ENCODE data around the gene CALR.
A peak's percentile ranks its signal among the peaks of the same experiment; 100 is the strongest.

Gene CALR

DNA sequence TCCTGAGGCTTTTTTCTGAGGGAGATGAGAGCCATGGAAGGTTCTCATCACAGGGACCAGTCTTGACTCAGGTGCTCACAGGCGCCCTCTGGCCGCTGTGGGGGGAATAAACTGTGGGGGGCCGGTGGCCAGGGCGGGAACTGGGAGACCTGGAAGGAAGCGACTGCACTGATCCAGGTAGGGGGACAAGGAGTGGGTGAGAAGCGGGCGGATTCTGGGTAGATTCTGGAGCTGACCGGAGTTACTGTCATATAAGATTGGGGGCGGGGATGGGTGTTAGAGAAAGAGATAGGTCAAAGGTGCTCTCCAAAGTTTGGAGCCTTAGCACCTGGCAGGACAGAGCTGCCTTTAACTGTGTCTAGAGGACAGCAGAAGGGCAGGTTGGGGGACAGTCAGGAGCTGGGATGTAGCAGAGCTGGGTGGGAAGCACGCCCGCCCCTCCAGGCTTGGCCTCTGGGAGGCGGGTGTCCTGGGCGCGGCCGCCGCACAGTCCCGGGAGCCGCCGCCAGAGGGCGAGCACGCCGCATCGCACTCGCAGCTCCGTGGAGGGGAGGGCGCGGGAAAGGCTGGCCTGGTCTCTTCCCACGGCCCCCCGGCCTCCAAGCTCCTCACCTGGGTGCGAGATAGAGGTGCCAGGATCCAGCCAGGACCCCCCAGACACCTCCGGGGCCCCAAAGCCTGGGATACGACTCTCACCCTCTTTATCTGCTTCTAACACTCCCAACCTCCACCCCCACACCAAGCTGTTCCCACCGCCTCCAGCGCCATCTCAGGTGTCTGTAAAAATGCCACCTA is 26.8 kb downstream of the CALR start:
- peak overlapping the region; percentile 40 for H3K4me3 ChIP-seq (ENCODE audit: low read depth, low read length)
- POLR2A ChIA-PET: interaction anchor here (0.6 to 1.5 kb wide), 14 partner anchors 9 to 221 kb away, joined by 3 to 7 read pairs (median 4); partner anchors contain the start of genes CALR, FARSA, NACC1 and RAD23A
- H3K27ac ChIP-seq (ENCODE audit: extremely low read depth, low read depth, low read length): peak overlapping the region; percentile 60; the same call in 1 of the 2 replicates
- H3K4me1 ChIP-seq (ENCODE audit: control insufficient read depth, insufficient read depth, low read length): no peaks in the 10 kb centered on the region
- no peaks in the 10 kb centered on the region for H3K36me3 ChIP-seq (ENCODE audit: control insufficient read depth in 2 of 2, insufficient read depth in 1 of 2, low read length in 2 of 2)
- H3K9me3 ChIP-seq (ENCODE audit: control insufficient read depth, insufficient read depth, low read depth, low read length): no peaks in the 10 kb centered on the region
- CTCF ChIA-PET: interaction anchor here (0.6 to 3.5 kb wide), 94 partner anchors 8 to 1597 kb away, joined by 3 to 71 read pairs (median 4); partner anchors contain the start of genes CALR, DNASE2, FARSA and GADD45GIP1
- TF ChIP-seq, protein P1, sequence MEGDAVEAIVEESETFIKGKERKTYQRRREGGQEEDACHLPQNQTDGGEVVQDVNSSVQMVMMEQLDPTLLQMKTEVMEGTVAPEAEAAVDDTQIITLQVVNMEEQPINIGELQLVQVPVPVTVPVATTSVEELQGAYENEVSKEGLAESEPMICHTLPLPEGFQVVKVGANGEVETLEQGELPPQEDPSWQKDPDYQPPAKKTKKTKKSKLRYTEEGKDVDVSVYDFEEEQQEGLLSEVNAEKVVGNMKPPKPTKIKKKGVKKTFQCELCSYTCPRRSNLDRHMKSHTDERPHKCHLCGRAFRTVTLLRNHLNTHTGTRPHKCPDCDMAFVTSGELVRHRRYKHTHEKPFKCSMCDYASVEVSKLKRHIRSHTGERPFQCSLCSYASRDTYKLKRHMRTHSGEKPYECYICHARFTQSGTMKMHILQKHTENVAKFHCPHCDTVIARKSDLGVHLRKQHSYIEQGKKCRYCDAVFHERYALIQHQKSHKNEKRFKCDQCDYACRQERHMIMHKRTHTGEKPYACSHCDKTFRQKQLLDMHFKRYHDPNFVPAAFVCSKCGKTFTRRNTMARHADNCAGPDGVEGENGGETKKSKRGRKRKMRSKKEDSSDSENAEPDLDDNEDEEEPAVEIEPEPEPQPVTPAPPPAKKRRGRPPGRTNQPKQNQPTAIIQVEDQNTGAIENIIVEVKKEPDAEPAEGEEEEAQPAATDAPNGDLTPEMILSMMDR (tag by site-specific recombination; IDR thresholded peaks at IDR 0.05): peak; percentile 100
- TF ChIP-seq ZNF157 (tag by site-specific recombination; IDR thresholded peaks at IDR 0.05) (no peak), ZNF140 (tag by site-specific recombination; IDR thresholded peaks at IDR 0.05) (no peak), GFI1B (tag by site-specific recombination; IDR thresholded peaks at IDR 0.05) (no peak), ZNF843 (tag by site-specific recombination; IDR thresholded peaks at IDR 0.05) (peak; percentile 52), ZNF121 (tag by site-specific recombination; IDR thresholded peaks at IDR 0.05) (no peak), REPIN1 (tag by site-specific recombination; IDR thresholded peaks at IDR 0.05; ENCODE audit: low read depth) (0 out of 2 replicates have a peak, but pooled peaks have one; percentile 27), ZNF560 (tag by site-specific recombination; IDR thresholded peaks at IDR 0.05; ENCODE audit: borderline replicate concordance) (no peak), ZNF530 (tag by site-specific recombination; IDR thresholded peaks at IDR 0.05; ENCODE audit: low read depth) (no peak), ZNF221 (tag by site-specific recombination; IDR thresholded peaks at IDR 0.05; ENCODE audit: borderline replicate concordance) (no peak), HOXC10 (CRISPR knock-in tag; IDR thresholded peaks at IDR 0.05) (no peak), ZNF792 (tag by site-specific recombination; IDR thresholded peaks at IDR 0.05) (no peak), ZNF324 (tag by site-specific recombination; IDR thresholded peaks at IDR 0.05) (peak; percentile 71), BCL11A (tag by site-specific recombination; IDR thresholded peaks at IDR 0.05; ENCODE audit: low read depth) (no peak), ZNF48 (tag by site-specific recombination; IDR thresholded peaks at IDR 0.05) (no peak), ZBTB17 (tag by site-specific recombination; IDR thresholded peaks at IDR 0.05) (peak; percentile 66), ZNF266 (tag by site-specific recombination; IDR thresholded peaks at IDR 0.05; ENCODE audit: low read depth) (no peak), ZNF175 (tag by site-specific recombination; IDR thresholded peaks at IDR 0.05) (no peak), KLF1 (tag by site-specific recombination; IDR thresholded peaks at IDR 0.05) (peak; percentile 85), ZNF626 (tag by site-specific recombination; IDR thresholded peaks at IDR 0.05) (no peak), ZNF776 (tag by site-specific recombination; IDR thresholded peaks at IDR 0.05; ENCODE audit: borderline replicate concordance) (no peak), ZBTB8A (tag by site-specific recombination; IDR thresholded peaks at IDR 0.05) (peak; percentile 65), TRIM28 (IDR thresholded peaks at IDR 0.05; ENCODE audit: borderline replicate concordance, low read length) (no peak)
- TF ChIP-seq, protein P2, sequence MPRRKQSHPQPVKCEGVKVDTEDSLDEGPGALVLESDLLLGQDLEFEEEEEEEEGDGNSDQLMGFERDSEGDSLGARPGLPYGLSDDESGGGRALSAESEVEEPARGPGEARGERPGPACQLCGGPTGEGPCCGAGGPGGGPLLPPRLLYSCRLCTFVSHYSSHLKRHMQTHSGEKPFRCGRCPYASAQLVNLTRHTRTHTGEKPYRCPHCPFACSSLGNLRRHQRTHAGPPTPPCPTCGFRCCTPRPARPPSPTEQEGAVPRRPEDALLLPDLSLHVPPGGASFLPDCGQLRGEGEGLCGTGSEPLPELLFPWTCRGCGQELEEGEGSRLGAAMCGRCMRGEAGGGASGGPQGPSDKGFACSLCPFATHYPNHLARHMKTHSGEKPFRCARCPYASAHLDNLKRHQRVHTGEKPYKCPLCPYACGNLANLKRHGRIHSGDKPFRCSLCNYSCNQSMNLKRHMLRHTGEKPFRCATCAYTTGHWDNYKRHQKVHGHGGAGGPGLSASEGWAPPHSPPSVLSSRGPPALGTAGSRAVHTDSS (tag by site-specific recombination; IDR thresholded peaks at IDR 0.05): no peak
- TF ChIP-seq, protein P3, sequence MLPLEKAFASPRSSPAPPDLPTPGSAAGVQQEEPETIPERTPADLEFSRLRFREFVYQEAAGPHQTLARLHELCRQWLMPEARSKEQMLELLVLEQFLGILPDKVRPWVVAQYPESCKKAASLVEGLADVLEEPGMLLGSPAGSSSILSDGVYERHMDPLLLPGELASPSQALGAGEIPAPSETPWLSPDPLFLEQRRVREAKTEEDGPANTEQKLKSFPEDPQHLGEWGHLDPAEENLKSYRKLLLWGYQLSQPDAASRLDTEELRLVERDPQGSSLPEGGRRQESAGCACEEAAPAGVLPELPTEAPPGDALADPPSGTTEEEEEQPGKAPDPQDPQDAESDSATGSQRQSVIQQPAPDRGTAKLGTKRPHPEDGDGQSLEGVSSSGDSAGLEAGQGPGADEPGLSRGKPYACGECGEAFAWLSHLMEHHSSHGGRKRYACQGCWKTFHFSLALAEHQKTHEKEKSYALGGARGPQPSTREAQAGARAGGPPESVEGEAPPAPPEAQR (tag by site-specific recombination; IDR thresholded peaks at IDR 0.05): no peak
- TF ChIP-seq, protein P4, sequence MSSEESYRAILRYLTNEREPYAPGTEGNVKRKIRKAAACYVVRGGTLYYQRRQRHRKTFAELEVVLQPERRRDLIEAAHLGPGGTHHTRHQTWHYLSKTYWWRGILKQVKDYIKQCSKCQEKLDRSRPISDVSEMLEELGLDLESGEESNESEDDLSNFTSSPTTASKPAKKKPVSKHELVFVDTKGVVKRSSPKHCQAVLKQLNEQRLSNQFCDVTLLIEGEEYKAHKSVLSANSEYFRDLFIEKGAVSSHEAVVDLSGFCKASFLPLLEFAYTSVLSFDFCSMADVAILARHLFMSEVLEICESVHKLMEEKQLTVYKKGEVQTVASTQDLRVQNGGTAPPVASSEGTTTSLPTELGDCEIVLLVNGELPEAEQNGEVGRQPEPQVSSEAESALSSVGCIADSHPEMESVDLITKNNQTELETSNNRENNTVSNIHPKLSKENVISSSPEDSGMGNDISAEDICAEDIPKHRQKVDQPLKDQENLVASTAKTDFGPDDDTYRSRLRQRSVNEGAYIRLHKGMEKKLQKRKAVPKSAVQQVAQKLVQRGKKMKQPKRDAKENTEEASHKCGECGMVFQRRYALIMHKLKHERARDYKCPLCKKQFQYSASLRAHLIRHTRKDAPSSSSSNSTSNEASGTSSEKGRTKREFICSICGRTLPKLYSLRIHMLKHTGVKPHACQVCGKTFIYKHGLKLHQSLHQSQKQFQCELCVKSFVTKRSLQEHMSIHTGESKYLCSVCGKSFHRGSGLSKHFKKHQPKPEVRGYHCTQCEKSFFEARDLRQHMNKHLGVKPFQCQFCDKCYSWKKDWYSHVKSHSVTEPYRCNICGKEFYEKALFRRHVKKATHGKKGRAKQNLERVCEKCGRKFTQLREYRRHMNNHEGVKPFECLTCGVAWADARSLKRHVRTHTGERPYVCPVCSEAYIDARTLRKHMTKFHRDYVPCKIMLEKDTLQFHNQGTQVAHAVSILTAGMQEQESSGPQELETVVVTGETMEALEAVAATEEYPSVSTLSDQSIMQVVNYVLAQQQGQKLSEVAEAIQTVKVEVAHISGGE (tag by site-specific recombination; conservative IDR thresholded peaks at IDR 0.05; ENCODE audit: low read depth): 0 out of 2 replicates have a peak, but pooled peaks have one; percentile 5
- TF ChIP-seq, protein P5, sequence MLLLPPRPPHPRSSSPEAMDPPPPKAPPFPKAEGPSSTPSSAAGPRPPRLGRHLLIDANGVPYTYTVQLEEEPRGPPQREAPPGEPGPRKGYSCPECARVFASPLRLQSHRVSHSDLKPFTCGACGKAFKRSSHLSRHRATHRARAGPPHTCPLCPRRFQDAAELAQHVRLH (tag by site-specific recombination; IDR thresholded peaks at IDR 0.05): no peak
- TF ChIP-seq, protein P6, sequence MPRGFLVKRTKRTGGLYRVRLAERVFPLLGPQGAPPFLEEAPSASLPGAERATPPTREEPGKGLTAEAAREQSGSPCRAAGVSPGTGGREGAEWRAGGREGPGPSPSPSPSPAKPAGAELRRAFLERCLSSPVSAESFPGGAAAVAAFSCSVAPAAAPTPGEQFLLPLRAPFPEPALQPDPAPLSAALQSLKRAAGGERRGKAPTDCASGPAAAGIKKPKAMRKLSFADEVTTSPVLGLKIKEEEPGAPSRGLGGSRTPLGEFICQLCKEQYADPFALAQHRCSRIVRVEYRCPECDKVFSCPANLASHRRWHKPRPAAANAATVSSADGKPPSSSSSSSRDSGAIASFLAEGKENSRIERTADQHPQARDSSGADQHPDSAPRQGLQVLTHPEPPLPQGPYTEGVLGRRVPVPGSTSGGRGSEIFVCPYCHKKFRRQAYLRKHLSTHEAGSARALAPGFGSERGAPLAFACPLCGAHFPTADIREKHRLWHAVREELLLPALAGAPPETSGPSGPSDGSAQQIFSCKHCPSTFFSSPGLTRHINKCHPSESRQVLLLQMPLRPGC (tag by site-specific recombination; IDR thresholded peaks at IDR 0.05): peak; percentile 59
